ENCODE results near the gene MAGEH1. TPM values are rescaled to one million over a fixed set of nuclear protein-coding genes. Genes with fewer than 3 reads are reported as not detected.
"Not testable (repeated sequence)": the region's sequence is repeated elsewhere in the genome, so short reads cannot be mapped to it uniquely, and the experiment has no call there.

The MAGEH1 gene, protein sequence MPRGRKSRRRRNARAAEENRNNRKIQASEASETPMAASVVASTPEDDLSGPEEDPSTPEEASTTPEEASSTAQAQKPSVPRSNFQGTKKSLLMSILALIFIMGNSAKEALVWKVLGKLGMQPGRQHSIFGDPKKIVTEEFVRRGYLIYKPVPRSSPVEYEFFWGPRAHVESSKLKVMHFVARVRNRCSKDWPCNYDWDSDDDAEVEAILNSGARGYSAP
- total RNA-seq (2014; rRNA removed; shearing (Covaris generic)), result 17.8 and 31.1 TPM in 2 replicates

DNA sequence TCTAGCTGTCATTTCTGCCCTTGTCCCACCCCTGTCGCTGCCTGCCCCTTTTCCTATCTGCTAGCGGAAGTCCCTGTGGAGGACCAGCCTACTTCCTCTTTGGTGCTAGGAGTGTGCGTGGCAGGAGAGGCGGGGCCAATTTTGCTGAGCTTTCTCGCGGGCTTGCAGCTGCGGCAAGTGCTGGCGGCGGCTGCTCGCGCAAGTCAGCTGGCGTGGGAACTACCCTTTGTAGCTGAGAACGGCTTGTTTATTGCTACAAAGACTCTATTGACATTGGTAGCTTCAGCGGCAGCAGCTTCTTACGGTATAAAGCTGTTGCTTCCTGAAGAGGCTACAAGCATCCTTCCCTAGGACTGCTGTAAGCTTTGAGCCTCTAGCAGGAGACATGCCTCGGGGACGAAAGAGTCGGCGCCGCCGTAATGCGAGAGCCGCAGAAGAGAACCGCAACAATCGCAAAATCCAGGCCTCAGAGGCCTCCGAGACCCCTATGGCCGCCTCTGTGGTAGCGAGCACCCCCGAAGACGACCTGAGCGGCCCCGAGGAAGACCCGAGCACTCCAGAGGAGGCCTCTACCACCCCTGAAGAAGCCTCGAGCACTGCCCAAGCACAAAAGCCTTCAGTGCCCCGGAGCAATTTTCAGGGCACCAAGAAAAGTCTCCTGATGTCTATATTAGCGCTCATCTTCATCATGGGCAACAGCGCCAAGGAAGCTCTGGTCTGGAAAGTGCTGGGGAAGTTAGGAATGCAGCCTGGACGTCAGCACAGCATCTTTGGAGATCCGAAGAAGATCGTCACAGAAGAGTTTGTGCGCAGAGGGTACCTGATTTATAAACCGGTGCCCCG is at the start of gene MAGEH1:
MAGEH1 (plus strand) TSS at position 138 of the 843 bp plus-strand sequence; CDS start at position 386, 248 bp downstream.
- DNase-seq (ENCODE audit: low spot score), result peak; percentile 93
- in situ Hi-C loops (cut with HindIII; ENCODE audit: low sequenced_read_pairs), result no loop called here

DNA sequence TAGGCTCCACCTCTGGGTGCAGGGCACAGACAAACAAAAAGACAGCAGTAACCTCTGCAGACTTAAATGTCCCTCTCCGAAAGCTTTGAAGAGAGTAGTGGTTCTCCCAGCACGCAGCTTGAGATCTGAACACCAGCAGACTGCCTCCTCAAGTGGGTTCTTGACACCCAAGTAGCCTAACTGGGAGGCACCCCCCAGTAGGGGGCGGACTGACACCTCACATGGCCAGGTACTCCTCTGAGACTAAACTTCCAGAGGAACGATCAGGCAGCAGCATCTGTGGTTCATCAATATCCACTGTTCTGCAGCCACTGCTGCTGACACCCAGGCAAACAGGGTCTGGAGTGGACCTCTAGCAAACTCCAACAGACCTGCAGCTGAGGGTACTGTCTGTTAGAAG is 24.8 kb upstream of the MAGEH1 start:
- DNase-seq (ENCODE audit: low spot score); in situ Hi-C loops (cut with HindIII; ENCODE audit: low sequenced_read_pairs): not testable (repeated sequence)

DNA sequence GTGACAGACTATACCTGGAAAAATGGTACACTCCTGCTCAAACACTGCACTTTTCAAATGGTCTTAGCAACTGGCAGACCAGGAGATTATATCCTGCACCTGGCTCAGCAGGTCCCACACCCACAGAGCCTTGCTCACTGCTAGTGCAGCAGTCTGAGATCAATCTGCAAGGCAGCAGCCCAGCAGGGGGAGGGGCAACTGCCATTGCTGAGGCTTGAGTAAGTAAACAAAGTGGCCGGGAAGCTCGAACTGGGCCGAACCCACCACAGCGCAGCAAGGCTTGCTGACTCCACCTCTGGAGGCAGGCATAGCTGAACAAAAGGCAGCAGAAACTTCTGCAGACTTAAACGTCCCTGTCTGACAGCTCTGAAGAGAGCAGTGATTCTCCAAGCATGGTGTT is 8.5 kb upstream of the MAGEH1 start:
- in situ Hi-C loops (cut with HindIII; ENCODE audit: low sequenced_read_pairs); DNase-seq (ENCODE audit: low spot score): not testable (repeated sequence)

DNA sequence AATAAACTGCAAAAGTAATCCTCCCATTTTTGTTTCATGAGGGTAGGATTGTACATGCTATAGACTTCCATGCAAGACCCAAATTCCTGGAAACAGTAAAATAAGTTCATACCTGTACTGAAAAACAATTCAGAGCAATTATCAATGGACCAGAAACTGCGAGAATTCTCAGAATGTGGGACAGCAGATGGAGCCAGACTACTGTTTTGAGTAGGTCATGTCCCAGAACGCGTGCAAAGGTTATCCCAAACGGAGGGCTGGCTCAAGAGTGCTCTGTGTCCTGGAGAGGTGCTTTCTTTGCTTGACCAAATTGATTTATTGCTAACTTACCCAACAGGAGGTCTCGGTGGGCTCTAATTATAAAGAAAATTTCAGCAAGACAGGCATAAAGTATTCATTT is 1.7 kb upstream of the MAGEH1 start:
- in situ Hi-C loops (cut with HindIII; ENCODE audit: low sequenced_read_pairs), result no loop called here
- peak; percentile 40 for DNase-seq (ENCODE audit: low spot score)

DNA sequence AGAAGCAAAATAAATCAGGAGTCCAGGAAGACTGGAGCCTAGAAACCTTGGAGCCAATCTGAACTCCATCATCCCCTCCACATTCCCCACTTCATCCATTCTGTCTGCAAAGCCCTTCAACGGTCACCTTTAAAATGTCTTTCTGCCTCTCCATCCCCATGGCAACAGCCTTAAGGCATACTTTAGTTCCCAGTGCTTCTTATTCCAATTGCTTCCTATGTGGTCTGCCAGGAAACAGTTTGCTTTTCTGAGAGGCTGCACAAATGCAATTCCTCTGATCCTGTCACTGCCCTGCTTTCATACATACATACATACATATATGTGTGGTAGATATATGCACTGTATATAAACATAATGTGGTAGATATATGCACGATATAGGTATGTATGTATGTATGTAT is 786 bp upstream of the MAGEH1 start:
- peak; percentile 12 for DNase-seq (ENCODE audit: low spot score)
- in situ Hi-C loops (cut with HindIII; ENCODE audit: low sequenced_read_pairs), result no loop called here

DNA sequence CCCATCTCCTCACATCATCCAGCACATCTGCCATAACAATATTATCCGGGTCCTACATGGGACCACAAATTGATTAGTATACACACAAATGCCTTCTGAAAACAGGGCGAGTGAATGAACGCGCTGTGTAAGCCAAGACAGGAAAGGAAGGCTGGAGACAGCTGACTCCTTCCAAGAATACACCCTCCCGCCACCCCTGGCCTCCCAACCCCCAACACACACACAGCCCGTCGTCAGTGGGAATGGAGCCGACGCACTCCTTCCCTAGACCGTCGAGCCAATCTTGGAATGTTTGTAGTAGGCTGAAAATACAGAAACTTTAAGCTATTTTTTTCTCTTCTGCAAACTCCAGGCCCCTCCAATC is 319 bp upstream of the MAGEH1 start:
- DNase-seq (ENCODE audit: low spot score), result no peak
- in situ Hi-C loops (cut with HindIII; ENCODE audit: low sequenced_read_pairs), result no loop called here

DNA sequence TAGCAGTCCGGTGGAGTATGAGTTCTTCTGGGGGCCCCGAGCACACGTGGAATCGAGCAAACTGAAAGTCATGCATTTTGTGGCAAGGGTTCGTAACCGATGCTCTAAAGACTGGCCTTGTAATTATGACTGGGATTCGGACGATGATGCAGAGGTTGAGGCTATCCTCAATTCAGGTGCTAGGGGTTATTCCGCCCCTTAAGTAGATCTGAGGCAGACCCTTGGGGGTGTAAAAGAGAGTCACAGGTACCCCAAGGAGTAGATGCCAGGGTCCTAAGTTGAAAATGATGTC is 852 bp downstream of the MAGEH1 start:
- in situ Hi-C loops (cut with HindIII; ENCODE audit: low sequenced_read_pairs), result no loop called here
- no peak for DNase-seq (ENCODE audit: low spot score)

DNA sequence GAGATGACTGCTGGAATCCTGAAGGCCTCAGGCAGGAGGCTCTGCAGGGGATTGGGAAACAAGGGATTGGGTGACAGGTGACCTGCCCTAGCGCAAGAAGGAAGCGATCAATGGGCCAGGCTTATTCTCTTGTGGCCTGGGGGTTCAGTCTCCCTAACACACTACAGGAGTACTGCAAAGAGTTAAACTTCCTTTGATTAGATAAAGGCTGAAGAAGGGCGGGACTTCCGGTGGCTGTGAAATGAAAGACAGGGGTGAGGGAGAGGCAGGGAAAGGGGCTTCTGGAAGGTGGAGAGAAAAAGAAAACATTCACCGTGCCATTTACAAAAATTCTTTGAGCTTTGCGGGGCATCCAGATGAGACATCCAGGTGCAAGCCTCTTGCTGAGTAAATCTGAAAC is 3.8 kb downstream of the MAGEH1 start:
- DNase-seq (ENCODE audit: low spot score); in situ Hi-C loops (cut with HindIII; ENCODE audit: low sequenced_read_pairs): not testable (repeated sequence)

DNA sequence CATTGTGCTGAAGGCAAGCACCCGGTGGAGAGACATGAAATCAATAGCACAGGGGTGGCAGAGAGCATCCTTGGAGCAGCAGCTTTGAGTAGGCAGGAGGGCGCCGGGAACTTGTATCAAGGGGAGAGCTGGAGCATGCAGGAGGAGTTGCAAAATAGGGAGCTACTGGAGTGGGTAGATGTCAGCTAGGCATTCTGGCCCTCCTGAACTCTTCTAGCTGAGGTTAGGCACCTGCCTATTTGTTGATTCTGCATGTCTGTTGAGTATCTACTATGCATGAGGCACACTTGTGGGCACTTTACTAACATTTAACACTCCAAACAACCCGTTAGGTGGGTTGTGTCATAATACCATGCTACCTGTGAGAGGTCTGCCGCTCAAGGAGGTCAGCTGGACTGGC is 7.5 kb downstream of the MAGEH1 start:
- in situ Hi-C loops (cut with HindIII; ENCODE audit: low sequenced_read_pairs); DNase-seq (ENCODE audit: low spot score): not testable (repeated sequence)

DNA sequence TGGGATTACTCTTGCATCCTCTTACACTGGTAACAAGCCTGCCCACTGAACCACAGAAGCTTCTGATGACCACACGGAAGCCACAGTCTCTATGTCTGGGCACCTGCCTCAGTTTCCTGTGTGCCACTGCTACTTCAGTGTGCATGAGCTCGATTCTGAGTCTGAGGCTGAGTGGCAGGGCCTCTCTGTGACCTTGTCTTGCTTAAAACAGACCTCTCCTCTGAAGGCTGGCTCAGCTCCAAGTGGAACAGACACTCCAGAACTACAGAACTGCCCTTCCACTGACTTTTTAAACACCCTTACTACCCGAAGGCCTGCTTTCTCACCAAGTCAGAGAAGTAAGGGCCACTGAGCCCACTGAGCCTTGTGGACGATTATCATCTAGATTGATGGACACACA is 8.0 kb downstream of the MAGEH1 start:
- in situ Hi-C loops (cut with HindIII; ENCODE audit: low sequenced_read_pairs), result not testable (repeated sequence)

DNA sequence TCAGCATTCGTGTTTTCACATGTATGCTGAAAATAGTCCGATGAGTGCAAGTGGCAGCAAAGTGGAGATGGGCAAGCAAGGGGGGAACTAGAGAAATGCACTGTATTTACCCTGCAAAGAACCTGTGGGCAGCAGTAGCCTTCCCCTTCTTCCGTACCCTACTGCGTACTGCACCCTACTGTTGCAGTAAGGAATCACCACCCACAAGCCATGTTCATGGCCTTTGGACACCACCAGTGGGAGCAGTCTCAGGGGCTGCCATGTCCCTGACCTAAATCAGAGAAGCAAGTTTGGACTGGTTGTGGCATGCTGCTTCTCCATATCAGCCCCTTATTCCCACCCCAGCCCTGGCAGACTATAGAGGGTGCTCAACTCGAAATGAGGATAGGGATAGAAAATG is 12.1 kb downstream of the MAGEH1 start:
- in situ Hi-C loops (cut with HindIII; ENCODE audit: low sequenced_read_pairs); DNase-seq (ENCODE audit: low spot score): not testable (repeated sequence)

More for the DNA sequence above, 8.0 kb downstream of the MAGEH1 start:
- DNase-seq (ENCODE audit: low spot score), result not testable (repeated sequence)

DNA sequence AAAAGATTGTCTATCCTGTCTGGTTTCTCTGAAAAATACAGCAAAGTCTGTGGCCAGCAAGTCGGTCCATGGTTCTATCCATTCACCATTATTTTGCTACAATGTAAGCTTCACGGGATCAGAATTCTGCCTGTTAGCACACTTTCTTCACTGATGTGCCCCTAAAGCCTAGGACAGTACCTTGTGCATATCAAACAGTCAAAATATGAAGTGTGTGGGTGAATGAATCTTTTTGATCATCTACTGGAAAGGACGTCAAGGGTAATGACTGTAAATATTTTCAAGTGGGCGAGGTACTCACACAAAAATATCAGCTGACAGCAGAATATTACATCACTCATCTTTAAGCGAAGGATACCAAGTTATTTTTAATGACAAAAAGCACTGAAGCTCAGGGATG is 13.2 kb downstream of the MAGEH1 start:
- in situ Hi-C loops (cut with HindIII; ENCODE audit: low sequenced_read_pairs); DNase-seq (ENCODE audit: low spot score): not testable (repeated sequence)

DNA sequence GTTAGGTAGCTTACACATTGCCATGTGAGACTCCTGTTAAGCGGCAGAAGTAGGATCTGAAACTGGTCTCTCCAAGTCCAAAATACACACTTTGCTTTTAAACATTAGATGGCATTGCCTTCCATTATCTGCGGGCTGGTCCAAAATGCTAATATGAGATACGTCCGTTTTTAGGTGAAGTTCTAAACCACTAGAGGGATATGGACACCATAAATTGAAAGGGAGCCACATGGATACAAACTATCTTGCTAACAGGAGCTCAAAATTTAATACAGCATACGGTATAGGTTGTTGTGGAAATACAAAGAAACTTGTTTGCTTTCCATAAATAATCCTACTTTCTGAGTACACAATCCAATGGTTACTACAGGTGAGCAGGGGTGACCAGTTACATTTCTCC is 13.9 kb downstream of the MAGEH1 start:
- in situ Hi-C loops (cut with HindIII; ENCODE audit: low sequenced_read_pairs); DNase-seq (ENCODE audit: low spot score): not testable (repeated sequence)

DNA sequence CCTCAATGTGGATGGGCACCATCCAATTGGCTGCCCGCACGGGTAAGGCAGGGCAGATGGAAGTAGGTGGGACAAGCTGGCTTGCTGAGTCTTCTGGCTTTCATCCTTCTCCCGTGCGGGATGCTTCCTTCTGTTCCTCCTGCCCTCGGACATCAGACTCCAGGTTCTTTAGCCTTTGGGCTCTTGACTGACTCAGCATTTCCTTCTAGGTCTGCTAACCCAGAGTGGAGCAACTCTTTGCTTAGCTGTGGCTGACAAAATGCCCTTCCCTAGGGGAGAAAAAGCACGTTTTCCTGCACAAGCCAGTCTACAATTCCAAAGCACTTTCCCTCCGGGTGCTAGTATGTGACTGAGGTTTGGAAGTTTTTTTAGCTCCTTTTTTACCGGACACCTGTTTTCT is 28.0 kb downstream of the MAGEH1 start:
- in situ Hi-C loops (cut with HindIII; ENCODE audit: low sequenced_read_pairs), result not testable (repeated sequence)
- DNase-seq (ENCODE audit: low spot score), result peak; percentile 22

DNA sequence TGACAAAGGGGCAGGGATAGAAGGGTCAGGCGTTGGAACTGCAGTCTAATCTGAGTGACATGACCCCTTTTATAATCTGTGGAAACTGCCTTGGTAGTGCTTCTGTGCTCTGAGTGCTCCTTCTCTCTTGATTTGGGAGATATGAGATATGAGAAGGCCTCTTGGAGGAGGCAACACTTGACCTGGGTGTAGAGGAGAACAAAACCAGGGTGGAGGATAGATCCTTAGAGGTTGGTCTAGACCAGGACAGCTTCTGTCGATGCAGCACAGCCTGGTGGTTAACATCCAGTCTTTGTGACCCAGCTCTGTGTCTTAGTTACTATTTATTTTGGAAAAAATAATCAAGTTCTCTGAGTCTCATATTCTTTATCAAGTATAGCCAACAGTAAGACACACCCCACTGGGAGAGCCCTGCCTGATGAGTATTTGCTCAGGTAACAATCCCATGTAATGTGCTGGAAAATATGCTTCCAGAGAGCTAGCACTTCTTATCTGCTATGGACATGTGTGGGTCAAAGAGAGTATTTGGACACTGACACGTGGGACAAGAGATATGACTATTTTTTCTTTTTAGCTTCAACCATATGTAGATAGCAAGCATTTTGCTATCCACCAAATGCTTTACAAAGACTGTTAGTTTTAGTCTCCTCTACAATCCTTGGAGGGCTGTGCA is 28.6 kb downstream of the MAGEH1 start:
- in situ Hi-C loops (cut with HindIII; ENCODE audit: low sequenced_read_pairs), result no loop called here
- no peak for DNase-seq (ENCODE audit: low spot score)

DNA sequence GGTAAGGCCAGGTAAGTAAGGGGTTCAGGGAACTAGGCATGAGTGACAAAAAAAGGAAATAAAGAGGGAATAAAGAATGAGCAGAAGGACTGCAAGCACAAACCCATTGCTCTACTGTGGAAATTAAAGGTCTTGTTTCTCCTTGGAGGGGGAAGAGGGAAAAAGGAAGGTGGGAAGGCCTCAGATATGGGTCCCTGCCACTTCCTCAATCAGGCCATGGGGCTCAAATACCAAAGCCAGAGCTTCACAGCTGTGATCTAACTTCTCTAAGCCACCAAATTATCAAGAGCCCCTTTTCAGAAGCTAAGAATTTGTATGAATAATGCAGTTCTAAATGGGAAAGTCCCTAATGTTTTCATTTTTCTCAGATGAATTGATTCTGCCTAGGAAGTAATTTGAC is 33.0 kb downstream of the MAGEH1 start:
- no peak for DNase-seq (ENCODE audit: low spot score)
- in situ Hi-C loops (cut with HindIII; ENCODE audit: low sequenced_read_pairs), result no loop called here

DNA sequence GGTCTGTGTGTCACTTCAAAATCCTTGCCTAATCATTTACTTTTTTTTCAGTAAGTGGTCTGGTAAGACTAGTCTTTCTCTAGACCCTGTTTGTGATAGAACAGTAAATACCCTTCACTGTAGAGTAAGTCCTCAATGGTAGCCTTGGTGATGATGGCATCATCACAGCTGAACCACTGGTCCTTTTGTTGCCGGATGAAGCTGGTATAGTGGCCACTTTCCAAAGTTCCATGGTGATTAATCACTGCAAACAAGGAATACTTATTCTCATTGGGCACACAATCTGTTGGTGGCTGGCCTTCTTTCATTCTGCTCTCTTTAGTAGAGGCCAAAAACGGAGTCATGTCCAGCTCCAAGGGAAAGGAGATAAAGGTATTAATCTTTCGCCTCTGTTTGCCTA is 34.8 kb downstream of the MAGEH1 start:
- in situ Hi-C loops (cut with HindIII; ENCODE audit: low sequenced_read_pairs), result no loop called here
- DNase-seq (ENCODE audit: low spot score), result peak; percentile 27

DNA sequence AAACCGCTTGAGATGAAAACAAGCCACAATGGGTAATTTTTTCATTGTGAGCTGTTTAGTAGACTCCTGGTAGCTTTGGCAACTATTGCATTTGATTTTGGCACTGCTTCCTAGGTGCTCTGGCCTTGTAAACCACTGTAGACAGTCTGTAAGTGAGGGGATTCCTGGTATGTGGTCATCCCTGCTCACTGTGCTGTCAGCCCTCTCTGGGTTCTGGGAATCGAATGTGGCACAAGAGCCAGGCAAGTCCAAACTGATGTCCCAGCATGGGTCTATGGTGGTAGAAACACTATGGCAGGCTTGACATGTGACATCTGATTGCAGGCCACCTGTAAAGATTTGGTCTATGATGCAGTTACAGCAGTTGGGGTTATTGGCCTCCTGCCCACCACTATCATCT is 35.2 kb downstream of the MAGEH1 start:
- in situ Hi-C loops (cut with HindIII; ENCODE audit: low sequenced_read_pairs), result no loop called here
- DNase-seq (ENCODE audit: low spot score), result no peak

DNA sequence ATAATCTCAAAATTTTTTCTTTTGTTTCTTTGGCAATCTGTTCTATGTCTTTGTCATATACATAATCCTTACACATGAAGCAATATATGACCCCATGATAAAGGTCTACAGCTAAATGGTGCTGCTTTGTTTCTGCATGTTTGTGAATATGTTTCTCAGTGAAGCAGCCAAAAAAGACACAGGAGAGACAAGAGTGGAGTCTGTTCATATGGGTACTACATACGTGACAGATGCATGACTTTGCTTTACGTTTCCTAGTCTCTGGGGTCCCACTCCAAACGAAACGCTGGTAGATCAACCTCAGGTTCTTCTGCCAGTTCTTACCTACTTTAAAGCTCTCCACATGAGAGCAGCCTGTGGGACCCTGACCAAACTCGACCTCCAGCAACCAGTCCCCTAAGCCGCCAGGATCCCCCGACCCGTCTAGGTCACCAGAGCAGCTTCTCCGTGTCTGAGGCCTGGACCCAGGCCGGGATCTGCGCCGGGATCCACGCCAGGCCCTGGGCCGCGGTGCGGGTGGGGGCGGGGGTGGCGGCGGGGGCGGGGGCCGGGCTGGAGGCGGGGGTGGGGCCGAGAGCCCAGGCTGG is 36.2 kb downstream of the MAGEH1 start:
- in situ Hi-C loops (cut with HindIII; ENCODE audit: low sequenced_read_pairs), result no loop called here
- peak; percentile 40 for DNase-seq (ENCODE audit: low spot score)

Data from G401 (cell line).